NCI-H2196 treated with DMSO at 0.1 percent for 48 hours (cell line): ENCODE measurements around the gene CDH23.

ENCODE experiments used
- DNase-seq: peaks from one replicate; lab custom pipeline; 2025; ENCODE audit not compliant: unreplicated experiment; lab: John Stamatoyannopoulos, UW

The CDH23 gene

DNA sequence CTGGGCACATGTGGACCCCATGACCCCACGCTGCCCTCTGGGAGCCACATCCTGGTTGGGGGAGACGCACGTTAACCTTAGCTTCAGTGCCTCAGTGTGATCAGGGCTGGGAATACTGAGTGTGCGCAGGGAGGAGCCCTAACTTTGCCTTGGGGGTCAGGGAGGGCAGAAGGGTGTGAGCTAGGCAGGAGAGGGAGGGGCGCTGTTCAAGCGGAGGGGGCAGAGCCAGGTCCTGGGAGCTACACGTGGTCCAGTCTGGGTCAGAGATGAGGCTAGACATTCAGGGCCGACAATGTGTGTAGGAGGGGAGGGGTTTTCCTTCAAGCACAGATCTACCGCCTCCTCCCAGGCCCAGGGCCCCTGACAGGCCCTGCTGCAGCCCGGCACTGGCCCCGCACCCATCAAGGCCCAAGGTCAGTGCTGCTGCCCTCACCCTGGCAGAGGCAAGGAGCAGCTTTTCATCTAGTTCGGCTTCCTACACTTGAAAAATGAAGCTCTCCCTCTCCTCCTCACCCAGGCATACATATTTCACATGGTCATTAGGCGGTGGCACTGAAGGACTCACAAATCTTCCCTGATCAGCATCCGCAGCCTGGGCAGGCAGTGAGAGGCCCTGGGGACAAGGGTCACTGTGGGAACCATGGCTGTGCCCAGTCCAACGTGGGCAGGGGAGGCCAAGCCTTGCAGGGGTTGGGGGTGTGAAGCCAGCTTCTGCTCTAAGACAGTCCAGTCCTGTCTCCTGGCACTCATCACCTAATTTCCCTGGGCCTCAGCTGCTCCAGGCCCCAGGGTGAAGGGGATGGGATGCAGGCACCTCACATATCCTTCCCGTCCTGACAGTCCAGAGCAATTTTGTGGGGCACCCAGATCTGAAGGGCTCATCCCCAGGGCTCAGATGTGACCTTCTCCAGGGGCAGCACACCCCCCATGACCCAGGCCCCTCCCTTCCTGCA, 275.6 kb downstream of the CDH23 start:
- no peak for DNase-seq

DNA sequence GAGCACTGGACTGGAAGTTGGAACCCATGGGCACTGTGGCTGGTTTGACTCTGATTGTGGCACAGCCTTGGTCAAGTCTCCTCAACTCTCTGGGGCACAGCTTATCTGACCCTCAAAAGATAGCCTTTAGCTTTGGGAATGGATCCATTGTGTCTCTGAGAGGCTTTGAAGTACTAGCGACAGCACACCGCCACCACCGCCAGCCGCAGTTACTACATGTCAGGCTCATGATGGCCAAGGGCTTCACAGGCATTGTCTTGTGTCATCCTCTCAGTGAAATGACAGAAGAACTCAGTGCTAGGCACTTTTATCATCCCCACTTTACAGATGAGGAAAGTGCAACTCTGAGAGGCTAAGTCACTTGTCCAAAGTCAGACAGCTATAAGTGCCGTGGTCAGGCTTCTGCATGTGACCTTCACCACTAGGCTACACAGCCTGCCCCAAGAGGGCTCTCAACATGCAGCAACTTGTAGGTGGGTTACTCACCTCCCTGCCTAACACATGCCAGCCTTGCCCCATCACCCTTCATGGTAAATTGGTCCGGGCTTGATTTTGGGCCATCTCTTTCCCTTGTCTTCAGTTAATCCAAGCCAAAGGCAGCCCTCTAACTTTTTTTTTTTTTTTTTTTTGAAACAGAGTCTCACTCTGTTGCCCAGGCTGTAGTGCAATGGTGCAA, 278.7 kb downstream of the CDH23 start:
- no peak for DNase-seq

DNA sequence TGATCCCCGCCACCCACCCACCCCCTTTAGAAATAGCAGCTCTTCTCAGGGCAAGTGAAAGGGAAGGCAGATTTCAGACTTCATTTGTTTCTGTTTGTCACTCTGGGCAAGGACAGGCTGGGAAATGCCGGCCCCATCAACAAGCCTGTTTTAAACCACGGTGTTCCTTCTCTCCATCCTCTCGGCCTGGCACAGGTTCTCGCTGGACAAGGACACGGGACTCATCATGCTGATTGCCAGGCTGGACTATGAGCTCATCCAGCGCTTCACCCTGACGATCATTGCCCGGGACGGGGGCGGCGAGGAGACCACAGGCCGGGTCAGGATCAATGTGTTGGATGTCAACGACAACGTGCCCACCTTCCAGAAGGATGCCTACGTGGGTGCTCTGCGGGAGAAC, 280.5 kb downstream of the CDH23 start:
- DNase-seq = no peak

- DNase-seq = no peak
These were observed 281.5 kb downstream of the CDH23 start for GRCh38 chr10:71678057-71678805.

DNA sequence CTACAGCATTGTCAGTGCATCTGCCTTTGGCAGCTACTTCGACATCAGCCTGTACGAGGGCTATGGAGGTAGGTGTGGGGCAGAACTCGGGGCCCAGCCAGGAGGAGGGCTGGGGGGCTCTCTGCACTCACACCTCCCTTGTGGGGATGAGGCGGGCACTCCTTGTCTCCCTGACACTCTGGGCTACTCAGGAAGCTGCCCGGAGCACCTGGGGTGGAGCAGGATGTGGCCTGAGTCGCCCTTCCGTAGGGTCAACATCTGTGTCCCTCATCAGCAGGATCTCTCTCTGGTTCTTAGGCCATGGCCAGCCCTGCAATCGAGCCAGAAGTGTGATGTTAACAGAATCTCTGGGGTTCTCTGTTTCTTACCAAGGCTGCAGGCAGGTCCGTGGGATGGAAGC, 282.7 kb downstream of the CDH23 start:
- DNase-seq = no peak

DNA sequence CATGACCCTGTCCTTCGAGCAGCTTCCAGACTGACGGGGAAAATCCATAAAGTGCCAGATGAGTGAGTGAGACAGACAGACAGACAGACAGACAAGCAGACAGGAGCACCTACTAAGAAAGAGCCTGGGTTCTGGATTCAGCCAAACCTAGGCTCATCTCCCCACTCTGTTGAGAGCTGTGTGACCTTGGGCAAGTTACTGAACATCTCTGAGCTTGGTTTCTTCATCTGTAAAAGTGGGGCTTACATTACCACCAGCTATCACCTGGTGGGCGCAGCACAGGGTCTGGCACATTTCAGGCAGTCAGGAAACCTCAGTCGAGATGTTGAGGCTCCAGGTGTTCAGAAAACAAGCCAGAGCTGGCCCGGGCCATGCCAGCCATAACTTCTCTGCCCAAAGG, 285.3 kb downstream of the CDH23 start:
- DNase-seq = no peak

DNA sequence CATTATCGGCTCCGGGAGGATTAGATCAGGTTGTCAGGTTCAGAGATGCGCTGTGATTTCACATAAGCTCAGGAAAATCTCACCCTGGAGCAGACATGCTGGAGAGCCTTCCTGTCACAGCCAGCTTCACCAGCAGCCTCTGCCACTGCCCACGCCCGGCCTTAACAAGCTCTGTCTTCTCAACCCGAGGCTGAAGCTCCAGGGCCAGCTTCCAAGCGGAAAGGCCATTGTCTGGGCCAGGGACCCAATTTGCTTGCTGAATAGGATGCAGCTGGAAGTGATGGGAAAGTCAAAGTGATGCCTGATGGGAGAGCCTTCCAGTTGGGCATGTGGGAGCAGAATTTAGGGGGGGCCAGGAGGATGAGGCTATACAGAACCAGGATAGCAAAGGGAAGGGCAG, 286.6 kb downstream of the CDH23 start:
- no peak for DNase-seq

DNA sequence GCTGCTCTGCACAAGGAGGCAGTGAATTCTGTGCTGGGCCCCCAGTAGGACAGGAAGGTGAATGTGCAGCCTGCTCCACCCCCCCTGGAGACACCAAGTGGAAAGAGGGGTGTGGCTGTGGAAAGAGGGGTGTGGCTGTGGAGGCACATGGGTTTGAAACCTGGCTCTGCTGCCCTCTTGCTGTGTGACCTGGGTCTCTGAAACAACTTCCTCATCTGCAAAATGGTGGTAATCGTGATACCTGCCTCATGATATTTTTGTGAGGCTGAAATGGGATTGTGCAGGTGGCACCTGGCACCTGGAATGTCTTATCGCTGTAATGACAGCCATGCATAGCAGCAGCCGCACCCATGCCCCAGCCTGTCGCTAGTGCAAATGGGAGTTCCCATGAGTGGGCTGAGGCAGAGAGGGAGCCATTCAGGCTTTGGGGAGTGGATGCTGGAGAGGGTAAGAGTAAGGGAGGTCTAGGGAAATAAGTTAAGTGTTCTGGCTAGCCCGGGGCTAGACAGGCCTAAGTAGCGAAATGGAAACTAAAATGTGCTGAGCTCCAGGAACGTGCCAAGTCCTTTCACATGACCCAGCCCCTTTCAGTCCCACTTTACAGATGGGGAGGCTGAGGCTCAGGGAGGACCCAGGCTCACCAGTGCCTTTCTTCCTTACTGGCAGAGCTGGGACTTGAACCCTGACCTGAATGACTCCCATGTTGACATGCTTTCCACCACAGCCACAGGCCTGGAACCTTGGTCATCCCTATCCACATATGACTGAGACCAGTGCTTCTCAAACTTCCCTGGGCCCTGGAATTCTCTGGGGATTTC, 287.8 kb downstream of the CDH23 start:
- DNase-seq = no peak

DNA sequence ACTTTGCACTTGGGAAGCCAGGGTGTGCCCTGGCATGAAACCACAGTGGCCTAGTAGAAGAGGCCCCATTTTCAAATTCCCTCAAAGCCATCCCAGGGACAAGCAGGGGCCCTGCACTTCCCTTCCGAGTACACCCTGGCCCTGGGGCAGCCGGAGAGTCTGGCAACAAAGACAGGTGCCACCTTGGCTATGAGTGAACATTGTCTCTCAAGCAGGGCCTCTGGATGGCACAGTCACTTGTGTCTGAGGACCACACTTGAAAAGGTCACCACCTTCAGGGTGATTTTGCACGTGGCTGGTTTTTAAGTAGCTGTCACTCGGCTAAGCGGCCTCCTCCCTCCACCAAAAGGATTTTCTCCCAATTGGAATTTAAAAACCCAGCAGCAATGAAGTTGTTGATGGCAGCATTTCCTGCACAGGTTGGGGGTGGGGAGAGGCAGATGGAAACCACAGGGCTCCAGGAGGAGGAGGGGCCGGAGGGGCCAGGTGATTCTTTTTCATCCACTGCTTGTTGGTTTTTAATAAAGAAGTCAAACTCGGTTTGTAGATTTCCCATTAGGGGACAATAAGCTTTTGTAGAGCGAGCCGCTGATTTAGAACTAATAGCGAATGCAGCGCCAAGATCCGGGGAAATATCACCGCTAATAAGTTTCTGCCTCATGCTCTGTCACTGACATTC, 289.0 kb downstream of the CDH23 start:
- DNase-seq = no peak

DNA sequence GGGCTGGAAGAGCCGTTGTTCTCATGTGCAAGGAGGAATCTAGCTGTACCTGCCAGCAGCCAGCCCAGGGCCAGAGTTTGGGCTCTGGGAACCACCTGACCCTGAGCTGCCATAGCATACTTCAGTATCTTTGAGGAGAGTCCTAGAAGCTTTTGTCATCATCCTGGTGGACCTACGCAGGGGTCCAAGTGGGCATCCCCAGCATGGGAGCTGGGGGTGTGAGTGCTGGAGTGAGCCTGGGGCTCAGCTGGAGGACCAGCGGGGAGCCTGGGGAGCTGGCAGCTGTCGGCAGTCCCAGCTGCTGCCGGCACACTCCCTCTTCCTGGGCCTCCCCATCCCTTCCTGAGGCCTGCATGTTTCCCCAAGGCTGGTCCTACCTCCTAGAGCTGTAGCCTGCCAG, 290.4 kb downstream of the CDH23 start:
- no peak for DNase-seq

DNA sequence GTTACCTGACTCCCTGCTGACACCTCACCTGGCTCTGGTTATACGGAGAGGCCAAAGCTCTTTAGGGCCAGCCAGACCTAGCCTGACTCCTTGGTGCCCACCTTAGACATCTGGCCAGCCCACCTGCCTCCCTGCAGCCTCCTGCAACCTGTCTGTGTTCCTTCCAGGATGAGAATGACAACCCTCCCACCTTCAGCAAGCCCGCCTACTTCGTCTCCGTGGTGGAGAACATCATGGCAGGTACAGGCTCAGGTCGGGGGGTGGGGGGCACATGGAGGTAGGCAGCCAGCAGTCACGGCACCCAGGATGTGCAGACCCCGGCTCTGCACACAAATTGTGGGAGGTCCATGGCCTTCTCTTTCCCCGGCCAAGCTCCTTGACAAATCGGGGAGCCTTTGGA, 290.8 kb downstream of the CDH23 start:
- DNase-seq = no peak

DNA sequence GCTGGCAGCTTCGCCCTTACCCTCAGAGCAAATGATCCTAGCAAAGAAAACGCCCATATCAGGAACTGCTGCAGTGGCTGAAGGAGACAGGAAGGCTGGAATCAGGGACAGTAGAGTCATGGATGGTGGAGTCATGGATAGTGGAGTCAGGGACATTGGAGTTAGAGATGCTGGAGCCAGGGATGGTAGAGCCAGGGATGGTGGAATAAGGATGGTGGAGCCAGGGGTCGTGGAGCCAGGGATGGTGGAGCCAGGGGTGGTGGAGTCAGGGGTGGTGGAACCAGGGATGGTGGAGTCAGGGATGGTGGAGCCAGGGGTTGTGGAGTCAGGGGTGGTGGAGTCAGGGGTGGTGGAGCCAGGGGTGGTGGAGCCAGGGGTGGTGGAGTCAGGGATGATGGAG, 291.5 kb downstream of the CDH23 start:
- no peak for DNase-seq

DNA sequence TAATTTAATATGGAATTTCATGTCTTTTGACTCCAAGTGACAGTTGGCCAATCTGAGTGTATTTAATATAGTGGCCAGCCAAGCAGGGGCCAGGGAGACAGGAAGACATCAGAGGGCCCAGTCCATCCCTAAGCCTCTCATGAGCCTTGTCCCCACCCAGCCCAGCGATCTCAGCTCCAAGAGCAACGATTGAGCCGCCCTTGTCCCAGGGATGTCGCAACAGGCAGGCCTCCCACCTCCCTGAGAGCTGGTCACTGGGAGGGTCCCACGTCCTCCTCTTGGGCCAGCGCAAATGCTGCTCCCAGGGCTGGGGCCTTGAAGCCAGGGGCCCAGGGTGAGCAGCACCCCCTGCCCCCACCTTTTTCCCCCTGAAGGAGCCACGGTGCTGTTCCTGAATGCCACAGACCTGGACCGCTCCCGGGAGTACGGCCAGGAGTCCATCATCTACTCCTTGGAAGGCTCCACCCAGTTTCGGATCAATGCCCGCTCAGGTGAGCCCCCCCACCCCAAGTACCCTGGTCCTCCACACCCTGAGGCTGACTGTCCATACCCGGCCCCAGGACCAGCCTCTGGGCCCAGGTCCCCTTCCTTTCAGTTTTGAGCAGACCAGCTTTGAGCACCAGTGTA, 293.5 kb downstream of the CDH23 start:
- DNase-seq = no peak

GRCh38 chr10:71691405-71691804, 294.7 kb downstream of the CDH23 start:
- DNase-seq = no peak

DNA sequence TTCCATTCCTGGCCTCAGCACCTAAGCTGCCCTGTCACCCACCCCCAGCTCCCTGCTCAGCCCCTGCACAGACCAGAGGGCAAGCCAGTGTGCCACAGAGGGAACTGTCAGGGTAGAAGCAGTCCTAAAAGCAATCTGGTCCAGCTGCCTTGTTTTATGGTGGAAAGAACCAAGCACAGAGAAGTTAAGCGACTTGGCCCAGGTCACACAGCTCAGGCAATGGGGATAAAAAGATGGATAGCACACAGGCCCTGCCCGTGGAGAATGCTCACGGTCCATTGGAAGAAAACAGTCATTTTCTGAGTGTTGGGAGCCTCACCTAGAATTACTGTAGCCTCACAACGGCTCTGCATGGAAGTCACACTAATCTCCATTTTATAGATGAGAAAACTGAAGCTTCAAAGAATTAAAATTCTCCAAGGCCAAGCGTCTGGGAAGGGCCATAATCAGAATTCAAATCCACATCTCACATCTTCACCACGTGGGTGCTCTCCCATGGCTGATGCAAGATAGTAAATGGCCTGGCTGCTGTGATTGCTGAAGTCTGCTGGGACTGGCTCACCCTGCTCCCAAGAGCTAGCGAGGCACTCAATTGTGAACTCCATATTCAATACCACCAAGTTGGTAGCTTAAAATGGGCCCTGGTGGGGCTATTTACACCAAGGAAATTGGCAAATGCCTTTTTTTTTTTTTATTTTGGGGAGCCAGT, 296.0 kb downstream of the CDH23 start:
- no peak for DNase-seq

GRCh38 chr10:71693377-71693776, 296.7 kb downstream of the CDH23 start:
- DNase-seq = no peak

DNA sequence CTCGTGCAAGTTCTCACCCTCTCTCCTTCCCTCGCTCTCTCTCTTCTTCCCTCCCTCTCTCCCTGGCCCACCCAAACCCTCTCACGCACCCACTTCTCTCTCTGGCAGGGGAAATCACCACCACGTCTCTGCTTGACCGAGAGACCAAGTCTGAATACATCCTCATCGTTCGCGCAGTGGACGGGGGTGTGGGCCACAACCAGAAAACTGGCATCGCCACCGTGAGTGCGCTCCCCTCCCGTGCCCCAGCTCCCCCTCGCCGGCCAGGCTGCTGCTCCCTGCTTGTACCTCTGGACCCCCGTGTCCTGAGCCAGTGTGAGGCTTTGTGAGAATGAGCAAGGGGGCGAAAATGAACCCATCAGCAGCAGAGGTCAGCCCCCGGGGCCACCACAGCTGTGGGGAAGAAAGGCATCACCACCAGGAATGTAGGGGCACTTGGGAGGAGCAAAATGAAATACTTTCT, 297.4 kb downstream of the CDH23 start:
- no peak for DNase-seq

DNA sequence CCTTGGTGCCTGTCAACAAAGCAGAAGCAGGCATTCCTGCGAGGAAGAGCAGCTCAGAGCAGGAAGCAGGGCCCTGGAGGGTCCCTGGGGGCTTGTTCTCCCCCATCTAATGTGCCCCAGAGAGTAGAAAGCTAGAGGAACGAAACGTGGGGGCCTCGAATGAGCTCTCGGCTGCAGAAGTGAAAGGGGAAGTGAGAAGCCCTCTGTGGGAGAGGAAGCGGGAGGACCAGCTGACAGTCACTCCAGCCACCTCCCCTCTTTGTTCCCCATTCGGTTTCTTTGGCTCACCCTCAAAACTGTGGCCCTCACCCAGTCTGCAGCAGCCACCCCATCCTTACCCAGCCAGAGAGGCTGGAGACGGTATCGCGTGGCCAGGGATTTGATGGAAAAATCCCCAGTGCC, 297.8 kb downstream of the CDH23 start:
- DNase-seq = no peak
